Caco-2 (cell line): ENCODE measurements around the gene RAB5IF. TPM values are rescaled to one million over a fixed set of nuclear protein-coding genes. Genes with fewer than 3 reads are reported as not detected.

ENCODE experiments used
- BruUV-seq: library from RNA; stranded (reverse); fragments of 400-500 nt; replicated peaks from 2 replicates; lab custom pipeline; 2021; lab: Mats Ljungman, UMichigan
- CTCF ChIA-PET: fragments of 300-600 bp; sonication (Branson Sonifier 250); formaldehyde crosslinking; loops from one replicate; lab custom pipeline; 2022; ENCODE audit warnings: antibody characterized with exemption; lab: Charles Lee
- POLR2A ChIA-PET: fragments of 300-600 bp; sonication (Branson Sonifier 250); formaldehyde crosslinking; loops from one replicate; lab custom pipeline; 2022; ENCODE audit warnings: antibody characterized with exemption; lab: Charles Lee
- DNase-seq, 2 experiments: peaks; one replicate each; pipeline versions ENCODE4 v3.0.0 to v3.0.0-alpha.2; 2020 to 2022
- H3K27me3 ChIP-seq: replicated peaks from 2 replicates; pipeline ENCODE4 v1.6.0; 2011; ENCODE audit warnings: low read length; ENCODE audit not compliant: control insufficient read depth, insufficient read depth
- H3K36me3 ChIP-seq: 2 replicates; pipeline ENCODE4 v1.5.1; 2011; ENCODE audit warnings: low read length; ENCODE audit not compliant: control insufficient read depth, insufficient read depth
- H3K4me1 ChIP-seq: fragments of 250-450 bp; sonication (Bioruptor Pico); 2 replicates; pipeline ENCODE4 v1.5.1; 2020; ENCODE audit warnings: mild to moderate bottlenecking
- H3K4me3 ChIP-seq: 2 replicates; pipeline ENCODE4 v1.5.1; 2011; ENCODE audit warnings: low read depth, mild to moderate bottlenecking, control low read depth, low read length
- H3K9me3 ChIP-seq: fragments of 250-450 bp; sonication (Bioruptor Pico); 2 replicates; pipeline ENCODE4 v1.5.1; 2020; ENCODE audit warnings: mild to moderate bottlenecking, moderate library complexity
- H3K27ac Mint-ChIP-seq: one replicate; pipeline ENCODE4 v1.8.0; 2022; ENCODE audit warnings: mixed read lengths; ENCODE audit not compliant: unreplicated experiment
- H3K27me3 Mint-ChIP-seq: one replicate; pipeline ENCODE4 v1.8.0; 2022; ENCODE audit warnings: mixed read lengths; ENCODE audit not compliant: insufficient read depth, unreplicated experiment
- H3K36me3 Mint-ChIP-seq: one replicate; pipeline ENCODE4 v1.8.0; 2022; ENCODE audit warnings: mild to moderate bottlenecking, mixed read lengths; ENCODE audit not compliant: insufficient read depth, unreplicated experiment
- H3K4me1 Mint-ChIP-seq: one replicate; pipeline ENCODE4 v1.8.0; 2022; ENCODE audit warnings: low read depth, mixed read lengths; ENCODE audit not compliant: unreplicated experiment
- H3K4me3 Mint-ChIP-seq: one replicate; pipeline ENCODE4 v1.8.0; 2022; ENCODE audit warnings: mild to moderate bottlenecking, moderate library complexity, mixed read lengths; ENCODE audit not compliant: unreplicated experiment
- H3K9me3 Mint-ChIP-seq: one replicate; pipeline ENCODE4 v1.8.0; 2022; ENCODE audit warnings: mixed read lengths; ENCODE audit not compliant: unreplicated experiment
- CTCF ChIP-seq, 2 experiments: fragments of 200-600 bp in 1 of 2; IDR thresholded peaks; 1 replicate in 1 of 2; 2 replicates in 1 of 2; pipeline versions ENCODE4 v1.5.1 to v1.8.0; 2011 to 2022; ENCODE audit warnings: antibody characterized with exemption in 1 of 2, control low read depth in 1 of 2, inconsistent platforms in 1 of 2, low read depth in 1 of 2, low read length in 1 of 2, mild to moderate bottlenecking in 1 of 2, moderate library complexity in 1 of 2; ENCODE audit not compliant: insufficient read depth in 1 of 2, severe bottlenecking in 1 of 2, unreplicated experiment in 1 of 2
- intact Hi-C: fragments of 100-400 bp; cut with micrococcal nuclease; formaldehyde crosslinking; loops from one replicate; pipeline ENCODE4 v1.10.0; 2022; ENCODE audit not compliant: unreplicated experiment
- total RNA-seq: library from RNA; stranded (reverse); gene quantifications from 2 replicates; pipeline ENCODE4 v1.2.3, GENCODE V29; 2022

Gene RAB5IF
- total RNA-seq, 1 experiment from 2014 or later = 279 TPM

- peaks cover 29% of the 10 kb centered on the region for H3K4me1 ChIP-seq
- no TSS peak for BruUV-seq
- CTCF ChIA-PET = interaction anchor here (0.8 to 3.2 kb wide), 6 partner anchors 14 to 180 kb away, joined by 3 to 31 read pairs (median 6); partner anchors contain the start of gene RAB5IF
These were observed 31.0 kb upstream of the RAB5IF start for GRCh38 chr20:36574366-36575135.

GRCh38 chr20:36576081-36576445 lies 29.5 kb upstream of the RAB5IF start:
- peak overlapping the region; percentile 62 for H3K27ac Mint-ChIP-seq
- DNase-seq = no peak

More at GRCh38 chr20:36574366-36575135, 31.0 kb upstream of the RAB5IF start:
- H3K27ac Mint-ChIP-seq = peak overlapping the region; percentile 62
- POLR2A ChIA-PET = interaction anchor here (0.5 to 1.4 kb wide), 6 partner anchors 14 to 617 kb away, joined by 3 to 16 read pairs (median 6); partner anchors contain the start of gene RAB5IF
- H3K27me3 Mint-ChIP-seq = no peaks in the 10 kb centered on the region
- peak; percentile 89 to 90 for DNase-seq
- H3K4me3 Mint-ChIP-seq = peak overlapping the region; percentile 79
- peaks cover 12% of the 10 kb centered on the region for H3K4me1 Mint-ChIP-seq
- intact Hi-C loops = loop anchor here (1.0 kb wide), 2 partner anchors 18 to 31 kb away; partner anchors contain the start of gene RAB5IF
- H3K27me3 ChIP-seq = no peaks in the 10 kb centered on the region
- peaks cover 27% of the 10 kb centered on the region for H3K36me3 Mint-ChIP-seq
- no peaks in the 10 kb centered on the region for H3K9me3 ChIP-seq
- H3K36me3 ChIP-seq = peaks cover 9% of the 10 kb centered on the region
- H3K9me3 Mint-ChIP-seq = no peaks in the 10 kb centered on the region
- peak in 1 of 2 experiments; percentile 25 for TF ChIP-seq CTCF (IDR thresholded peaks at IDR 0.05; ENCODE audit: insufficient read depth in 1 of 2, low read depth in 1 of 2, low read length in 1 of 2, severe bottlenecking in 1 of 2, unreplicated experiment in 1 of 2)
- H3K4me3 ChIP-seq = peak overlapping the region; percentile 82

More at GRCh38 chr20:36576081-36576445, 29.5 kb upstream of the RAB5IF start:
- Mint-ChIP-seq H3K36me3 (peaks cover 41% of the 10 kb centered on the region), H3K4me1 (peaks cover 12% of the 10 kb centered on the region), H3K9me3 (no peaks in the 10 kb centered on the region), H3K27me3 (no peaks in the 10 kb centered on the region), H3K4me3 (peak overlapping the region; percentile 79)
- POLR2A ChIA-PET = interaction anchor here (0.6 to 0.8 kb wide), 2 partner anchors 7 to 29 kb away, joined by 3 to 27 read pairs; partner anchors contain the start of gene RAB5IF
- Histone ChIP-seq H3K9me3 (no peaks in the 10 kb centered on the region), H3K4me3 (no peak overlapping the region), H3K27me3 (no peaks in the 10 kb centered on the region), H3K4me1 (peaks cover 29% of the 10 kb centered on the region), H3K36me3 (peaks cover 11% of the 10 kb centered on the region)
- CTCF ChIA-PET = interaction anchor here (0.6 to 3.2 kb wide), 4 partner anchors 12 to 198 kb away, joined by 3 to 31 read pairs (median 13); partner anchors contain the start of genes DSN1 and RAB5IF
- BruUV-seq = no TSS peak
- no peak for TF ChIP-seq CTCF (IDR thresholded peaks at IDR 0.05; ENCODE audit: insufficient read depth in 1 of 2, low read depth in 1 of 2, low read length in 1 of 2, severe bottlenecking in 1 of 2, unreplicated experiment in 1 of 2)
- intact Hi-C loops = no loop called here
